Natural killer cell (primary cell): Measurements from ENCODE around the gene CLDN14. TPM values are rescaled to one million over a fixed set of nuclear protein-coding genes. Genes with fewer than 3 reads are reported as not detected.

Experiments used
- ATAC-seq, 3 donors: fragments of 150-1000 bp in 2 of 3; fragments of 200-7000 bp in 1 of 3; cut with Tn5 transposase; 1 replicate in 1 of 3; 2 replicates in 2 of 3; pipeline ENCODE4 v1.10.0; 2021; ENCODE audit warnings: mild to moderate bottlenecking in 2 of 3, moderate library complexity in 2 of 3
- DNase-seq, 2 donors: peaks; one replicate each; pipeline versions ENCODE4 v3.0.0 to v3.0.0-alpha.2; 2013 to 2021; ENCODE audit warnings: mixed read lengths in 1 of 2
- H3K27ac ChIP-seq: one replicate; pipeline ENCODE4 v1.5.1; 2013; ENCODE audit warnings: mild to moderate bottlenecking, low read length
- H3K27me3 ChIP-seq: one replicate; pipeline ENCODE4 v1.6.1; 2013; ENCODE audit warnings: low read length; ENCODE audit not compliant: control insufficient read depth, insufficient read depth
- H3K36me3 ChIP-seq: one replicate; pipeline ENCODE4 v1.6.1; 2013; ENCODE audit warnings: low read length; ENCODE audit not compliant: control insufficient read depth, insufficient read depth
- H3K4me1 ChIP-seq: one replicate; pipeline ENCODE4 v1.6.1; 2013; ENCODE audit warnings: low read length; ENCODE audit not compliant: control insufficient read depth, insufficient read depth
- H3K4me3 ChIP-seq: one replicate; pipeline ENCODE4 v1.5.1; 2013; ENCODE audit warnings: low read length
- H3K9me3 ChIP-seq: one replicate; pipeline ENCODE4 v1.6.1; 2013; ENCODE audit warnings: low read length; ENCODE audit not compliant: control insufficient read depth, insufficient read depth
- H3K27ac Mint-ChIP-seq, 2 donors: one replicate each; pipeline ENCODE4 v1.8.0; 2022; ENCODE audit warnings: mild to moderate bottlenecking in 2 of 2, mixed read lengths in 2 of 2, moderate library complexity in 1 of 2
- H3K27me3 Mint-ChIP-seq, 2 donors: one replicate each; pipeline ENCODE4 v1.8.0; 2022; ENCODE audit warnings: low read depth in 2 of 2, mixed read lengths in 2 of 2
- H3K36me3 Mint-ChIP-seq: one replicate; pipeline ENCODE4 v1.8.0; 2022; ENCODE audit warnings: mixed read lengths
- H3K4me1 Mint-ChIP-seq, 2 donors: one replicate each; pipeline ENCODE4 v1.8.0; 2022; ENCODE audit warnings: mixed read lengths in 2 of 2
- H3K4me3 Mint-ChIP-seq: one replicate; pipeline ENCODE4 v1.8.0; 2022; ENCODE audit warnings: mild to moderate bottlenecking, moderate library complexity, mixed read lengths
- H3K9me3 Mint-ChIP-seq, 2 donors: one replicate each; pipeline ENCODE4 v1.8.0; 2022; ENCODE audit warnings: mixed read lengths in 2 of 2
- CTCF ChIP-seq: fragments of 200-600 bp; IDR thresholded peaks from one replicate; pipeline ENCODE4 v1.8.0; 2022; ENCODE audit warnings: antibody characterized with exemption
- WGBS: methylation state at CpG from one replicate; pipeline ENCODE4 v1.1.7; 2013; ENCODE audit warnings: missing lambda C conversion rate; ENCODE audit not compliant: insufficient coverage; 5-methylcytosine and 5-hydroxymethylcytosine counted together
- intact Hi-C: fragments of 100-400 bp; cut with micrococcal nuclease; formaldehyde crosslinking; loops from one replicate; pipeline ENCODE4 v1.14.2; 2022
- total RNA-seq, 4 donors: library from RNA; stranded (reverse); fragments of 120-200 nt in 1 of 4; gene quantifications; one replicate each; pipeline versions ENCODE4 v1.2.3 to v1.2.4, GENCODE V29; 2013 to 2022

CLDN14 gene
- total RNA-seq, 3 donors from 2014 or later (not counting 1 experiment from before 2014, with no cell fraction given) = not detected

GRCh38 chr21:36507397-36508018 is 27.6 kb upstream of the CLDN14 start:
- peak overlapping the region; percentile 9 for H3K4me3 Mint-ChIP-seq
- intact Hi-C loops = no loop called here

GRCh38 chr21:36506482-36506881 is 26.6 kb upstream of the CLDN14 start:
- H3K9me3 Mint-ChIP-seq = no peaks in the 10 kb centered on the region

More at GRCh38 chr21:36507397-36508018, 27.6 kb upstream of the CLDN14 start:
- Histone ChIP-seq H3K36me3 (no peaks in the 10 kb centered on the region), H3K27ac (no peak overlapping the region), H3K4me3 (no peak overlapping the region), H3K27me3 (no peaks in the 10 kb centered on the region), H3K9me3 (no peaks in the 10 kb centered on the region), H3K4me1 (peaks cover 26% of the 10 kb centered on the region)
- no peak for DNase-seq
- peaks cover 32 to 36% of the 10 kb centered on the region in 2 donors for H3K4me1 Mint-ChIP-seq
- H3K36me3 Mint-ChIP-seq = no peaks in the 10 kb centered on the region
- H3K9me3 Mint-ChIP-seq = no peaks in the 10 kb centered on the region
- no peak for ATAC-seq
- no peak overlapping the region for H3K27ac Mint-ChIP-seq
- no peak for TF ChIP-seq CTCF
- H3K27me3 Mint-ChIP-seq = no peaks in the 10 kb centered on the region
- 63% methylated on average over 9 of the region's 9 CpGs for WGBS

GRCh38 chr21:36504067-36505058 is 24.4 kb upstream of the CLDN14 start:
- Mint-ChIP-seq H3K27ac (no peak overlapping the region), H3K4me3 (no peak overlapping the region), H3K27me3 (no peaks in the 10 kb centered on the region), H3K4me1 (peaks cover 25 to 31% of the 10 kb centered on the region in 2 donors), H3K9me3 (no peaks in the 10 kb centered on the region), H3K36me3 (no peaks in the 10 kb centered on the region)
- DNase-seq = peak in 1 of 2 donors; percentile 77
- peak; percentile 46 to 60 (median 54) for ATAC-seq
- intact Hi-C loops = loop anchor here (1.0 to 5.0 kb wide), 2 partner anchors 83 to 423 kb away; no protein-coding TSS in a partner anchor
- Histone ChIP-seq H3K4me1 (peaks cover 17% of the 10 kb centered on the region), H3K9me3 (no peaks in the 10 kb centered on the region), H3K27ac (no peak overlapping the region), H3K27me3 (no peaks in the 10 kb centered on the region), H3K4me3 (no peak overlapping the region), H3K36me3 (no peaks in the 10 kb centered on the region)
- 28% methylated on average over 4 of the region's 5 CpGs for WGBS
- peak; percentile 92 for TF ChIP-seq CTCF

More at GRCh38 chr21:36506482-36506881, 26.6 kb upstream of the CLDN14 start:
- Mint-ChIP-seq H3K27ac (no peak overlapping the region), H3K27me3 (no peaks in the 10 kb centered on the region), H3K4me3 (peak overlapping the region; percentile 64), H3K4me1 (peaks cover 24 to 31% of the 10 kb centered on the region in 2 donors), H3K36me3 (no peaks in the 10 kb centered on the region)
- ATAC-seq (peak in 1 of 3 donors; percentile 59), DNase-seq (no peak)
- H3K4me3 ChIP-seq = no peak overlapping the region
- no peaks in the 10 kb centered on the region for H3K36me3 ChIP-seq
- H3K9me3 ChIP-seq = no peaks in the 10 kb centered on the region
- no peaks in the 10 kb centered on the region for H3K27me3 ChIP-seq
- intact Hi-C loops = no loop called here
- WGBS = 75% methylated on average over 9 of the region's 9 CpGs
- H3K27ac ChIP-seq = no peak overlapping the region
- TF ChIP-seq CTCF = no peak
- H3K4me1 ChIP-seq = peaks cover 22% of the 10 kb centered on the region
